RWPE1 (cell line): Measurements from ENCODE around the gene C8B.

Experiments
- CTCF ChIA-PET: fragments of 350-600 bp; sonication (Branson Sonifier 250); formaldehyde crosslinking; extraction: SDS; loops from one replicate; lab custom pipeline; 2021; lab: Yijun Ruan, JAX
- POLR2A ChIA-PET: fragments of 400-600 bp; formaldehyde crosslinking; extraction: SDS; loops from one replicate; lab custom pipeline; 2020; ENCODE audit warnings: antibody characterized with exemption; ENCODE audit not compliant: low non-redundant PET; lab: Yijun Ruan, JAX
- DNase-seq: peaks from one replicate; pipeline ENCODE4 v3.0.0; 2012; ENCODE audit warnings: low spot score
- H3K27ac ChIP-seq: fragments of 450-650 bp; 2 replicates; pipeline ENCODE4 v1.5.1; 2017
- TF ChIP-seq, protein P1 (sequence below): fragments of 450-650 bp; conservative IDR thresholded peaks from 2 replicates; pipeline ENCODE4 v1.5.1; 2017; ENCODE audit warnings: low read depth, mild to moderate bottlenecking

Gene C8B

DNA sequence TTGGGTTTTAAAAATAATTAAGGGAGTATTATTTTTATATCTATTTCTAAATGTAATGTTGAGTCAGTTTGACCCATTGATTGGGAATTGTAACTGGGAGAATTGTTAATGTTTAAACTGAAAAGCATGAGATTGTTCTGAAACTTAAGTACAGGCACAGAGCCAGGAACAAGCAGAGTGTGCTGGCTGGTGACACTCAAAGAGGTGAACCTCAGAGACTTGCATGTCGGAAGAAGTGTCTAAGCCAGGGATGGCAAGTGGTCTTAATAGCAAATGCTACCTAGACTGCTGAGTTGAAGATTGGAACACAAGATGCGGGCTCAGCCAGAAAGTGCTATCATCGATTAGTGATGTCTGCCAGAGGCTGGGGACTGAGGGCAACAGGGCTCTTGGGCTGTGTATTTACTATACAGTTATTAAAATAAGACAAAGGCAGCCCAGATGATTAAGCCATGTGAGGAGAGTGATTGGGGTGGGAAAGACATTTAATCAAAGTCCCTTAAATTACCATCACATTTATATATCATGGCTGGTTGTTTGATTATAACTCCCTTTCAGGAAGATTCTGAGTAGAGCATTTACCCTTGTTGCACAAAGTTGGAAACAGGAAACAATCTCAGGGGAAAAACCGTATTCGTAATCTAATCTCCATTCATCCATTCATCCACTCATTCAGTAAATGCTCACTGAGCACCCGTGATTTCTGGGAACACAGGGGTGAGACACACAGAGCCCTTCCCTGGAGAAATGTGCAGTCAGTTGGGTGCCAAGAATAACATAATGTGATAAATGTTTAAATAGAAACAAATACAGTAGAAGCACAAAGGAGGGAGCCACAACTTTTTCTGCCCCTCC, 68.4 kb downstream of the C8B start:
- no peak for DNase-seq
- POLR2A ChIA-PET: no interaction called here
- H3K27ac ChIP-seq: no peak overlapping the region
- CTCF ChIA-PET: interaction anchor here (0.6 kb wide), 1 partner anchor 446 kb away, joined by 3 read pairs; no protein-coding TSS in a partner anchor
- TF ChIP-seq, protein P1, sequence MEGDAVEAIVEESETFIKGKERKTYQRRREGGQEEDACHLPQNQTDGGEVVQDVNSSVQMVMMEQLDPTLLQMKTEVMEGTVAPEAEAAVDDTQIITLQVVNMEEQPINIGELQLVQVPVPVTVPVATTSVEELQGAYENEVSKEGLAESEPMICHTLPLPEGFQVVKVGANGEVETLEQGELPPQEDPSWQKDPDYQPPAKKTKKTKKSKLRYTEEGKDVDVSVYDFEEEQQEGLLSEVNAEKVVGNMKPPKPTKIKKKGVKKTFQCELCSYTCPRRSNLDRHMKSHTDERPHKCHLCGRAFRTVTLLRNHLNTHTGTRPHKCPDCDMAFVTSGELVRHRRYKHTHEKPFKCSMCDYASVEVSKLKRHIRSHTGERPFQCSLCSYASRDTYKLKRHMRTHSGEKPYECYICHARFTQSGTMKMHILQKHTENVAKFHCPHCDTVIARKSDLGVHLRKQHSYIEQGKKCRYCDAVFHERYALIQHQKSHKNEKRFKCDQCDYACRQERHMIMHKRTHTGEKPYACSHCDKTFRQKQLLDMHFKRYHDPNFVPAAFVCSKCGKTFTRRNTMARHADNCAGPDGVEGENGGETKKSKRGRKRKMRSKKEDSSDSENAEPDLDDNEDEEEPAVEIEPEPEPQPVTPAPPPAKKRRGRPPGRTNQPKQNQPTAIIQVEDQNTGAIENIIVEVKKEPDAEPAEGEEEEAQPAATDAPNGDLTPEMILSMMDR: no peak

DNA sequence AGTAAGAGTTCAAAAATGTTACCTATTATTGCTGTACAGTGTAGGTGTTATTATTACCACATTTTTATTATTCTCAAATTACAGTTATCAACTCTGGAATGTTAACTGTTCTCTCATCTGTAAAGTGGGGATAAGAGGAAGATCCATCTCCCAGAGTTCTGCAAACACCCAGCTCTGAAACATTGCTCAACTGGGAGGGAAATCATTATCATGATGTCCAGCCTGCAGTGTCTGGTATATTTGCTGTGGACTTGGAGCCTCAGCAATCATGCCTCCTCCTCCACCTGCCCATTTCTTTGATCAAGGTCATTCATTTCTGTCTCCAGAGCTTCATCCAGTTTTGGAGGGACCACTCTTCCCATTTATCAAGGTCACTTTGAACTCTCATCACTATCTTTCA, 71.8 kb downstream of the C8B start:
- no peak for DNase-seq
- H3K27ac ChIP-seq: no peak overlapping the region
- TF ChIP-seq, protein P1: no peak
- CTCF ChIA-PET: no interaction called here
- POLR2A ChIA-PET: no interaction called here

DNA sequence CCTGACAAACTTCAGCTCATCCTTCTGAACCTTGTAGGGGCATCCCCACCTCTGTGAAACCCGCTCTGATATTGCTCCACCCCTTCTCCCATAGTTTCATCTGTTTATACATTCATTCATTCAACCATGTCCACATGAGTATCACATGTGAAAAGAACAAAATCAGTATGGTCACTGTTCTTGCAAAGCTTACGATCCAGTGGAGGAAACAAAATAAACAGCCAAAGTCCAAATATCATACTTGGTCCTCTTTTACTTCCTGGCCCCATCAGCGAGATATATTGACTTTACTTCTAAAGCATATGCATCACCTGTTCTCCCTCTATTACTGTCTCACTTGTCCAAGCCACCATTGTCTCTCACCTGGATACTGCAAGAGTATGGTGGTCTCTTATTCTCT, 75.6 kb downstream of the C8B start:
- no peak overlapping the region for H3K27ac ChIP-seq
- ChIA-PET POLR2A (no interaction called here), CTCF (no interaction called here)
- TF ChIP-seq, protein P1: no peak
- no peak for DNase-seq

DNA sequence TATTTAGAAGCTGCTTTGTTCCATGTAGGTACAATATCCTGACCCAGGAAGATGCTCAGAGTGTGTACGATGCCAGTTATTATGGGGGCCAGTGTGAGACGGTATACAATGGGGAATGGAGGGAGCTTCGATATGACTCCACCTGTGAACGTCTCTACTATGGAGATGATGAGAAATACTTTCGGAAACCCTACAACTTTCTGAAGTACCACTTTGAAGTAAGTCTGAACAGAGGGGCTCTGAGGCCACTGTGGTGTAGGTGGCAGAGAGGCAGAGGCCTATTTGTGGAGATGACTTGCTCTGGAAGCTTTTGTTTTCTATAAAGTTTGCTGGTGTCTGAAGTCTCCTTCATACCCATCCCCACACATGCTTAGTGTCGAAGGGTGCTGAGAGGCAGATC, 84.4 kb downstream of the C8B start:
- no peak overlapping the region for H3K27ac ChIP-seq
- DNase-seq: no peak
- POLR2A ChIA-PET: no interaction called here
- TF ChIP-seq, protein P1: no peak
- CTCF ChIA-PET: no interaction called here

DNA sequence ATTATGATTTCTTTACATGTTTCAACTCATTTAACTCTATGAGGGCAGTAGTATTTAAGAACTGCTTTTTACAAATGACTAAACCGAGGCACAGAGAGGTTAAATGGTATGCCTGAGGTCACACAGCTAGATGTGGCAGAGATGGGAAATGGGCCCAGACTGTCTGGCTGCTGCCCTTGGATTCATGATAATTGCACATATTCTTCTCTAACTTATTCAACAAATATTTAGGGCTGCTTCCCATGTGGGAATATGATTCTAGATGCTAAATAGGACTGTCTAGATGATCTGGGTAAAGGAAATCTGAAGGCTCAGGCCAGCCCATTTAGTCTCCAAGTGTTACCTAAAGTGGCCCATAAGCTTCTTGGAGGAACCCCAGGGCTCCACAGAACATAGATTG, 85.0 kb downstream of the C8B start:
- no peak overlapping the region for H3K27ac ChIP-seq
- TF ChIP-seq, protein P1: no peak
- POLR2A ChIA-PET: no interaction called here
- DNase-seq: no peak
- CTCF ChIA-PET: no interaction called here
